Activated naive CD4-positive, alpha-beta T cell treated with anti-CD3 and anti-CD28 coated beads, Interleukin-2, amount 10 ng/mL, durations not matched to agents 7 days and 5 days (primary cell): ENCODE measurements around the gene ANKRD22.
"Not testable (repeated sequence)": the region's sequence is repeated elsewhere in the genome, so short reads cannot be mapped to it uniquely, and the experiment has no call there.

ENCODE experiments used
- CTCF ChIA-PET: fragments of 350-600 bp; sonication (Branson Sonifier 250); formaldehyde crosslinking; loops from one replicate; lab custom pipeline; 2021; ENCODE audit warnings: antibody characterized with exemption; lab: Charles Lee
- DNase-seq: peaks from one replicate; pipeline ENCODE4 v3.0.0-alpha.2; 2020
- H3K27ac Mint-ChIP-seq: one replicate; pipeline ENCODE4 v1.8.0; 2021; ENCODE audit warnings: mild to moderate bottlenecking, moderate library complexity, mixed read lengths
- H3K27me3 Mint-ChIP-seq: one replicate; pipeline ENCODE4 v1.8.0; 2021; ENCODE audit warnings: mild to moderate bottlenecking, mixed read lengths
- H3K36me3 Mint-ChIP-seq: one replicate; pipeline ENCODE4 v1.8.0; 2021; ENCODE audit warnings: mixed read lengths
- H3K4me1 Mint-ChIP-seq: one replicate; pipeline ENCODE4 v1.8.0; 2021; ENCODE audit warnings: mixed read lengths
- H3K4me3 Mint-ChIP-seq: one replicate; pipeline ENCODE4 v1.8.0; 2021; ENCODE audit warnings: mild to moderate bottlenecking, moderate library complexity, mixed read lengths
- H3K9me3 Mint-ChIP-seq: one replicate; pipeline ENCODE4 v1.8.0; 2021; ENCODE audit warnings: mixed read lengths

Gene ANKRD22

DNA sequence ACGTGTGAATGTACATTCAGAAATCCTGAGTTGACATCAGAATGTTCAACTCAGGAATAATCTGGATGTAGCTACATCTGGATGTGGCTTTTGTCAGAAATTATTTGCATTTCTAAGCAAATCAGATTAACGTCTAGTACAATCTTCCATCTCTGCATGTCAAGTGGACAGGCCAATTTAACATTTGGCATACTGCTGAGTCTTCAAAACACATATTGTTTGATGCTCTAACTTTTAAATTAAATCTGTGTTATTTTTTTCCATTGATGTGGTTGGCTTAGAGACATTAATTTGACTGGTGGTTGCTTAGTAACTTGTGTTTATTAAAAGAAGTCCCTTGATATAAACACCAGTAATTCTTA is 31.8 kb upstream of the ANKRD22 start:
- no peak for DNase-seq
- Mint-ChIP-seq H3K27me3 (peaks cover 3% of the 10 kb centered on the region), H3K4me3 (peak overlapping the region; percentile 98), H3K27ac (peak overlapping the region; percentile 77), H3K36me3 (peaks cover 53% of the 10 kb centered on the region), H3K4me1 (peaks cover 84% of the 10 kb centered on the region), H3K9me3 (no peaks in the 10 kb centered on the region)
- CTCF ChIA-PET = interaction anchor here (1.3 to 5.8 kb wide), 2 partner anchors 18 to 49 kb away, joined by 5 to 27 read pairs; no protein-coding TSS in a partner anchor

- not testable (repeated sequence) for DNase-seq, H3K9me3 Mint-ChIP-seq, H3K27me3 Mint-ChIP-seq
- H3K4me3 Mint-ChIP-seq = peak overlapping the region; percentile 98
- CTCF ChIA-PET = interaction anchor here (0.6 to 6.6 kb wide), 5 partner anchors 45 to 158 kb away, joined by 3 to 36 read pairs (median 5); no protein-coding TSS in a partner anchor
- peaks cover 49% of the 10 kb centered on the region for H3K36me3 Mint-ChIP-seq
- H3K4me1 Mint-ChIP-seq = peaks cover 84% of the 10 kb centered on the region
- peak overlapping the region; percentile 98 for H3K27ac Mint-ChIP-seq
These were observed 31.2 kb upstream of the ANKRD22 start for GRCh38 chr10:88882646-88883447.

DNA sequence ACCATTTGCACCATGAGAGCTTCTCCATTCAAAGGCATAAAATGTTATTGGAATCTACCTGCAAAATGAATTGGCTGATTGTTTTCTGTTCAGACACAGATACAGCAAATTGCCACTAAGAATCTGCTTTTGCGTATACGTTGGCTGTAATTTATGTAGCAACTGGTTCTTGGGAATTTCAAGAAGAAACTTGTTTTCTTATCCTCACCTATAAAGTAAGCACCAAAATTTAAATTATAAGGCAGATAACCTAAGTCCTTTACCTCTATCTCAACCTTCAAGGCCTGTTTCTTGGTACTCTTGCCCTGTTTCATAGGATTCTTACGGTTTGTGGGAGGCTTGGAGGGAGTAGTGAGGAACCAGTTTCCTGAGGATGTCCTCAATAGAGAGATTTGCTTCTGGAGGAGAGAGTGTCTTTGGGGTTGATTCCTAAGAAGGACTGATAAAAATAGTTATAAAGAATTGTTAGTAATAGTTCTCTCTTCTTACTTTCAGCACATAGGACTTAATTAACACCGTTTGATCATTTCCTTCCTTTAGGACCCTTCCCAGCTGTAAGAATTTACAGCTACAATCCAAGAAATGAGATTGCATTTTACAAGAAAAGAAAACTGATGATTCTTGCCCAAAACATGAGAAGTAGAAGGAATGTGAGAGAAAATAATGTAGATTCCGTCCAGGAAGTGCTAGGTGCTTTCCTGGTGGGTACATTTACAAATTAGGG is 30.4 kb upstream of the ANKRD22 start:
- H3K27ac Mint-ChIP-seq = peak overlapping the region; percentile 98
- no peak for DNase-seq
- peaks cover under 1% of the 10 kb centered on the region for H3K9me3 Mint-ChIP-seq
- peak overlapping the region; percentile 98 for H3K4me3 Mint-ChIP-seq
- CTCF ChIA-PET = interaction anchor here (0.6 to 6.6 kb wide), 5 partner anchors 45 to 1041 kb away, joined by 3 to 36 read pairs (median 5); no protein-coding TSS in a partner anchor
- peaks cover 48% of the 10 kb centered on the region for H3K36me3 Mint-ChIP-seq
- H3K27me3 Mint-ChIP-seq = peaks cover 3% of the 10 kb centered on the region
- peaks cover 83% of the 10 kb centered on the region for H3K4me1 Mint-ChIP-seq

DNA sequence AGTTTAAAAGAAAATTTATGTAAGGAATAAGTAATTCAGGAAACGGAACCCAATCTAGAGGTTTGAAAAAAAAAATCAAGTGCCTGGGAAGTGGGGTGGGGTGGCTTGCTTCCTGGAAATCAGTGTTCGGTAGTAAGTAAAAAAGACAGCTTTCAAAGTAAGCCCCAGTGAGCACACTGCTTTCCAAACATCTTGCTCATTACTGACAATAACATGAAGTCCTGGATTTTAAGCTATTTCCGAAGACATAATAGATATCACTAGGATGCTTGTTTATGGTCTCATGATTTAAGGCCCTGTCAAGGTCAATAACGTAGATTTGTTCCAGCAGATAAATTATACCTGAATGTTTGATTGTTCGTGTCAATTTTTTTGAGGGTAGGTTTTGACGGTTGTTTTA is 29.7 kb upstream of the ANKRD22 start:
- peak; percentile 26 for DNase-seq
- Mint-ChIP-seq H3K4me1 (peaks cover 83% of the 10 kb centered on the region), H3K27me3 (peaks cover 3% of the 10 kb centered on the region), H3K9me3 (peaks cover 7% of the 10 kb centered on the region), H3K36me3 (peaks cover 44% of the 10 kb centered on the region), H3K4me3 (peak overlapping the region; percentile 98), H3K27ac (peak overlapping the region; percentile 98)
- CTCF ChIA-PET = interaction anchor here (0.6 to 6.6 kb wide), 5 partner anchors 44 to 1041 kb away, joined by 3 to 36 read pairs (median 5); no protein-coding TSS in a partner anchor

DNA sequence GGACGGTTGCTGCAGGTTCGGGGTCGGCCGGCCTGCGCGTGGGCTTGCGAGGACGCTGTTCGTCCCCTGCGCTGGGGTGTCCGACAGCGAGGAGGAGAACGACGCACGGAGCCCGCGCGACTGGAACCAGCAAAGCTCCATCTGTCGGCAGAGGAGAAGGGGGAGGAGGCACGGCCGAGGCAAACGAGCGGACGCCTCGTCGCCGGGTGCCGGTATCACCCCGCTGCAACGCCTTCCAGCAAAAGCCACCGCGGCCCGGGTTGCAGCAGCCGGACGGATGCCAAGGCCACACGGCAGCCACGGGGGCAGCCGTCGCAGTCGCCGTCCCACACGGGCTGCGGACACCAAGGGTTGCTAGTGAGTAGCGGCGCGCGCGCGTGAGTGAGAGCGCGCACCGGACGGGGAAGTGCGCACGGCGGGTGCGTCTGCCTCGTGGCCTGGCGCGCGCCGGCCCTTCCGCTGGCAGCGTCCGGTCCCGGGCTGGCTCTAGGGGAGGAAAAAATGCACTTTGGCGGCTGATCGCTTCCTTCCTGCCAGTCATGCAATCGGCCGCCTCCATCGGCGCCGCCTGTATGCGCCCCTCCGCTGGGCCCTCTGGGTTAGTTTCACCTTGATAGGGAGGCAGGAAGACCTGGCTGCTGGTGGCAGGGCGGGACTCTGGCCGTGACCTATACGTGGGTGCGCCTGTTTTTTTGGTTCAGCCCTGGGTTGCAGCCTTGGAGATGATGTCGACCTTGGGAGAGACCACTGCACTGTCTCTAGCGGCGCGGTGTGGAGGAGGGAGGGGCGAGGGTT is 28.8 kb upstream of the ANKRD22 start:
- Mint-ChIP-seq H3K4me1 (peaks cover 75% of the 10 kb centered on the region), H3K9me3 (peaks cover 7% of the 10 kb centered on the region), H3K27ac (peak overlapping the region; percentile 98), H3K27me3 (peaks cover 4% of the 10 kb centered on the region), H3K36me3 (peaks cover 41% of the 10 kb centered on the region), H3K4me3 (peak overlapping the region; percentile 98)
- CTCF ChIA-PET = interaction anchor here (1.0 to 6.6 kb wide), 6 partner anchors 40 to 54 kb away, joined by 3 to 36 read pairs (median 4); no protein-coding TSS in a partner anchor
- DNase-seq = peak; percentile 87

- peaks cover 6% of the 10 kb centered on the region for H3K27me3 Mint-ChIP-seq
- peaks cover 7% of the 10 kb centered on the region for H3K9me3 Mint-ChIP-seq
- CTCF ChIA-PET = interaction anchor here (0.9 to 6.6 kb wide), 4 partner anchors 41 to 55 kb away, joined by 3 to 36 read pairs (median 4); no protein-coding TSS in a partner anchor
- peak within 1 kb of the TSS; percentile 98 for H3K27ac Mint-ChIP-seq
- peak; percentile 86 for DNase-seq
- peaks cover 36% of the 10 kb centered on the region for H3K36me3 Mint-ChIP-seq
- H3K4me3 Mint-ChIP-seq = peak within 1 kb of the TSS; percentile 98
- H3K4me1 Mint-ChIP-seq = peaks cover 68% of the 10 kb centered on the region
These were observed 28.1 kb upstream of the ANKRD22 start, which contains the start of gene STAMBPL1 for GRCh38 chr10:88879534-88880281. TSS of gene STAMBPL1 (plus strand) at chr10:88880245. CDS start at chr10:88901709, 21,464 bp downstream.

DNA sequence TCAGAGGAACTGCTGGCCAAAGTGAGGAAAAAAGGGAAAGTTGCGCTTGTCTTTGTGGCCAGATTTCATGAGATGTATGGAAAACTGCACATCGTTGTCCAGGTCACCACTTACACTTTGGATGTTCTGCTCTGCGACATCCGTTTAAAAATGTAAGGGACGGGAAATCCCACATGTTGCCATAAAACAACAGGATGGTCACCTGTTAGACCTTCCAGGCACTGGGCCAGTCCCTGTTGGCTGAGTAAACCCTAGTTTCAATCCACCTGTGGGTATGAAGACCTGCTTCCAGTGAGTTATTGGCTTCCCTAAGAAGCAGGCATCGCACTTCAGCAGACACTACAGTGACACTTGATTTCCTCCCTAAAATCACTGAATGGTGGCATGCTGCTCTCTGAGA is 25.7 kb upstream of the ANKRD22 start:
- no peak overlapping the region for H3K27ac Mint-ChIP-seq
- CTCF ChIA-PET = interaction anchor here (1.5 to 6.6 kb wide), 2 partner anchors 13 to 42 kb away, joined by 9 to 36 read pairs; no protein-coding TSS in a partner anchor
- peaks cover 45% of the 10 kb centered on the region for H3K4me1 Mint-ChIP-seq
- peaks cover 6% of the 10 kb centered on the region for H3K27me3 Mint-ChIP-seq
- DNase-seq = no peak
- peaks cover 7% of the 10 kb centered on the region for H3K9me3 Mint-ChIP-seq
- H3K36me3 Mint-ChIP-seq = peaks cover 15% of the 10 kb centered on the region
- H3K4me3 Mint-ChIP-seq = no peak overlapping the region

DNA sequence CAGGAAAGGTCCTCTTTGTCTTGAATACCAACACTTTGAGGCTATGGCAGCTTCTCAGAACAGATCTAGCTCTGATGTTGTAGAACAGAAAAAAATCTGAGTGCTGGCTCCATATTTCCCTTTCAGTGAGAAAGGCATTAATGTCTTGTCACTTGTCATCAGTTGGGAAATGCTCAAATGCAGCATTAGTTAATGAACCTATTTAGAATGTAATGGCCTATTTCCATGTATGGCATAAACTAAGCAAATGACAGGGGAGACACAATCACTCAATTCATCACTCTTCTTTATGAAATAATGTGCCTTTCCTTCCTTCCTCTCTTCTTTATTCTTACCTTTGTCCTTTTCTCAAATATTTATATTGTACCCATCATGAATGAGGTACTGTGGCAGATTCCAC is 23.4 kb upstream of the ANKRD22 start:
- CTCF ChIA-PET = interaction anchor here (1.1 kb wide), 1 partner anchor 39 kb away, joined by 5 read pairs; no protein-coding TSS in a partner anchor
- no peak for DNase-seq
- H3K4me3 Mint-ChIP-seq = no peak overlapping the region

GRCh38 chr10:88874281-88874680 is 22.6 kb upstream of the ANKRD22 start:
- H3K27ac Mint-ChIP-seq = no peak overlapping the region
- CTCF ChIA-PET = interaction anchor here (1.1 kb wide), 1 partner anchor 38 kb away, joined by 5 read pairs; no protein-coding TSS in a partner anchor
- DNase-seq = no peak
- peaks cover 7% of the 10 kb centered on the region for H3K9me3 Mint-ChIP-seq
- H3K4me3 Mint-ChIP-seq = no peak overlapping the region
- H3K4me1 Mint-ChIP-seq = peaks cover 25% of the 10 kb centered on the region
- H3K36me3 Mint-ChIP-seq = peaks cover 3% of the 10 kb centered on the region
- peaks cover 9% of the 10 kb centered on the region for H3K27me3 Mint-ChIP-seq

More for the DNA sequence above, 23.4 kb upstream of the ANKRD22 start:
- peaks cover 7% of the 10 kb centered on the region for H3K9me3 Mint-ChIP-seq
- H3K4me1 Mint-ChIP-seq = peaks cover 32% of the 10 kb centered on the region
- no peak overlapping the region for H3K27ac Mint-ChIP-seq
- H3K36me3 Mint-ChIP-seq = peaks cover 3% of the 10 kb centered on the region
- peaks cover 9% of the 10 kb centered on the region for H3K27me3 Mint-ChIP-seq

GRCh38 chr10:88873757-88874156 is 22.1 kb upstream of the ANKRD22 start:
- no peak overlapping the region for H3K27ac Mint-ChIP-seq
- peaks cover 3% of the 10 kb centered on the region for H3K36me3 Mint-ChIP-seq
- H3K4me3 Mint-ChIP-seq = no peak overlapping the region
- peaks cover 7% of the 10 kb centered on the region for H3K9me3 Mint-ChIP-seq
- H3K27me3 Mint-ChIP-seq = peaks cover 11% of the 10 kb centered on the region
- peaks cover 20% of the 10 kb centered on the region for H3K4me1 Mint-ChIP-seq
- DNase-seq = no peak
- CTCF ChIA-PET = no interaction called here

- CTCF ChIA-PET = interaction anchor here (0.6 to 0.9 kb wide), 3 partner anchors 75 to 1019 kb away, joined by 3 read pairs; no protein-coding TSS in a partner anchor
- H3K9me3 Mint-ChIP-seq = no peaks in the 10 kb centered on the region
- DNase-seq = no peak
- peaks cover 2% of the 10 kb centered on the region for H3K36me3 Mint-ChIP-seq
- H3K4me1 Mint-ChIP-seq = no peaks in the 10 kb centered on the region
- H3K27ac Mint-ChIP-seq = no peak overlapping the region
- peaks cover 16% of the 10 kb centered on the region for H3K27me3 Mint-ChIP-seq
- H3K4me3 Mint-ChIP-seq = no peak overlapping the region
These were observed 18.4 kb upstream of the ANKRD22 start for GRCh38 chr10:88870089-88870488.

DNA sequence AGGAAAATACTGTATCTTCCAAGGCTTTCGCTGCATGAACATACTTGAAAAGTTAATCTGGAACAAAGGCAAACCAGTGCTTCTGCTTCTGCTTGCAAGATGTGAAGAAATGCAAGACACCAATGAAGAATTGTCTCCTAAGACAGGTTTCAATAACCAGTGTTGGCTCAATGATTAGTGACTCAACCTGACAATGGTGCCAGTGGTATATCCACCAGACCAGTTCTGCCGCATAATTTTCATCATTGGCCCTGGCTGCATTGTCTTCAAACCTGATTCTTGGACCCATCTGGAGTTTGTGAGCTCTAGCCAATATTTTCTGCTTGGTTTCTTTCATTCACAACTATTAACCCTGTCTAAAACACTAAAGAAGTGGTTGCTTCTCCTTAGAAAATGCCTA is 14.8 kb upstream of the ANKRD22 start:
- Mint-ChIP-seq H3K9me3 (no peaks in the 10 kb centered on the region), H3K27ac (no peak overlapping the region), H3K4me3 (no peak overlapping the region), H3K4me1 (no peaks in the 10 kb centered on the region), H3K36me3 (no peaks in the 10 kb centered on the region), H3K27me3 (peaks cover 24% of the 10 kb centered on the region)
- no peak for DNase-seq
- CTCF ChIA-PET = interaction anchor here (5.7 kb wide), 1 partner anchor 31 kb away, joined by 35 read pairs; no protein-coding TSS in a partner anchor
